HEK293T (cell line): Measurements from ENCODE around the gene ASPHD1.
A peak's percentile ranks its signal among the peaks of the same experiment; 100 is the strongest.

Experiments
- CTCF ChIA-PET: fragments of 350-600 bp; formaldehyde crosslinking; extraction: SDS; loops from one replicate; lab custom pipeline; 2021; ENCODE audit warnings: antibody characterized with exemption, inconsistent platforms; lab: Yijun Ruan, JAX
- POLR2A ChIA-PET: fragments of 350-600 bp; formaldehyde crosslinking; extraction: SDS; loops from one replicate; lab custom pipeline; 2020; ENCODE audit warnings: antibody characterized with exemption, inconsistent platforms; lab: Yijun Ruan, JAX
- DNase-seq: peaks from one replicate; pipeline ENCODE4 v3.0.0; 2012; ENCODE audit warnings: mixed read lengths; ENCODE audit errors: extremely low spot score
- ARNT ChIP-seq: fragments of 450-650 bp; IDR thresholded peaks from 2 replicates; pipeline ENCODE4 v1.6.1; 2017; ENCODE audit warnings: mild to moderate bottlenecking
- BHLHE40 ChIP-seq: fragments of 450-650 bp; IDR thresholded peaks from 2 replicates; pipeline ENCODE4 v1.6.1; 2016; ENCODE audit warnings: mild to moderate bottlenecking, moderate library complexity, borderline replicate concordance
- CTBP1 ChIP-seq: fragments of 450-650 bp; IDR thresholded peaks from 2 replicates; pipeline ENCODE4 v1.6.1; 2016; ENCODE audit warnings: borderline replicate concordance
- ELF4 ChIP-seq: fragments of 450-650 bp; IDR thresholded peaks from 2 replicates; pipeline ENCODE4 v1.6.1; 2017; ENCODE audit warnings: antibody characterized with exemption
- FOXA1 ChIP-seq: fragments of 450-650 bp; IDR thresholded peaks from 2 replicates; pipeline ENCODE4 v1.6.1; 2016; ENCODE audit warnings: mild to moderate bottlenecking
- FOXK2 ChIP-seq: fragments of 450-650 bp; IDR thresholded peaks from 2 replicates; pipeline ENCODE4 v1.6.1; 2016; ENCODE audit warnings: mild to moderate bottlenecking
- FOXM1 ChIP-seq: fragments of 450-650 bp; IDR thresholded peaks from 2 replicates; pipeline ENCODE4 v1.6.1; 2017; ENCODE audit warnings: mild to moderate bottlenecking, borderline replicate concordance
- HDGF ChIP-seq: fragments of 450-650 bp; IDR thresholded peaks from 2 replicates; pipeline ENCODE4 v1.6.1; 2017; ENCODE audit warnings: antibody characterized with exemption, borderline replicate concordance
- L3MBTL2 ChIP-seq: fragments of 450-650 bp; conservative IDR thresholded peaks from 2 replicates; pipeline ENCODE4 v1.6.1; 2016; ENCODE audit warnings: mild to moderate bottlenecking
- LEF1 ChIP-seq: fragments of 450-650 bp; IDR thresholded peaks from 2 replicates; pipeline ENCODE4 v1.6.1; 2017; ENCODE audit warnings: mild to moderate bottlenecking, borderline replicate concordance
- NFRKB ChIP-seq: fragments of 450-650 bp; IDR thresholded peaks from 2 replicates; pipeline ENCODE4 v1.6.1; 2016; ENCODE audit warnings: mild to moderate bottlenecking, moderate library complexity
- PKNOX1 ChIP-seq: fragments of 450-650 bp; IDR thresholded peaks from 2 replicates; pipeline ENCODE4 v1.6.1; 2016
- SP1 ChIP-seq: fragments of 450-650 bp; IDR thresholded peaks from 2 replicates; pipeline ENCODE4 v1.6.1; 2017
- SUZ12 ChIP-seq: fragments of 450-650 bp; IDR thresholded peaks from 2 replicates; pipeline ENCODE4 v1.6.1; 2016; ENCODE audit warnings: mild to moderate bottlenecking
- TARDBP ChIP-seq: fragments of 450-650 bp; IDR thresholded peaks from 2 replicates; pipeline ENCODE4 v1.6.1; 2016
- ZNF384 ChIP-seq: fragments of 450-650 bp; IDR thresholded peaks from 2 replicates; pipeline ENCODE4 v1.6.1; 2016

Gene ASPHD1

GRCh38 chr16:29900102-29900887 lies at the start of gene ASPHD1:
TSS of gene ASPHD1 (plus strand) at chr16:29900488. CDS start at chr16:29900972, 484 bp downstream.
- ChIA-PET CTCF (interaction anchor here (0.5 to 1.8 kb wide), 7 partner anchors 11 to 576 kb away, joined by 3 to 10 read pairs (median 4); no protein-coding TSS in a partner anchor), POLR2A (interaction anchor here (0.6 to 4.9 kb wide), 24 partner anchors 9 to 153 kb away, joined by 3 to 41 read pairs (median 4); partner anchors contain the start of genes CDIPT, HIRIP3, KCTD13 and MAZ)
- TF ChIP-seq L3MBTL2, result peak; percentile 38; the same call in 1 of the 2 replicates
- no peak for TF ChIP-seq SUZ12
- DNase-seq, result peak; percentile 92

GRCh38 chr16:29850998-29851397 lies 49.3 kb upstream of the ASPHD1 start:
- ChIA-PET CTCF (interaction anchor here (0.9 kb wide), 1 partner anchor 31 kb away, joined by 4 read pairs; the partner anchor contains the start of gene MVP), POLR2A (interaction anchor here (1.2 kb wide), 2 partner anchors 44 to 168 kb away, joined by 3 to 5 read pairs; partner anchors contain the start of gene MAZ)
- DNase-seq, result no peak
- TF ChIP-seq PKNOX1, result no peak
- no peak for TF ChIP-seq ARNT
- TF ChIP-seq LEF1, result no peak

GRCh38 chr16:29852654-29853053 lies 47.6 kb upstream of the ASPHD1 start:
- no peak for DNase-seq
- ChIA-PET POLR2A (interaction anchor here (0.5 to 1.1 kb wide), 3 partner anchors 34 to 46 kb away, joined by 3 read pairs; no protein-coding TSS in a partner anchor), CTCF (no interaction called here)
- TF ChIP-seq ZNF384 (no peak), FOXK2 (no peak), BHLHE40 (no peak), SUZ12 (no peak), ELF4 (no peak), TARDBP (no peak), ARNT (no peak), SP1 (no peak), CTBP1 (no peak), L3MBTL2 (no peak), NFRKB (no peak), HDGF (no peak), PKNOX1 (no peak), FOXA1 (no peak), LEF1 (no peak), FOXM1 (no peak)

- no peak for TF ChIP-seq ZNF384
- no peak for TF ChIP-seq CTBP1
- no peak for TF ChIP-seq ARNT
- no peak for TF ChIP-seq FOXK2
- no peak for TF ChIP-seq HDGF
- DNase-seq, result no peak
- POLR2A ChIA-PET, result interaction anchor here (1.2 to 1.9 kb wide), 2 partner anchors 9 to 39 kb away, joined by 4 read pairs; partner anchors contain the start of genes CDIPT and PAGR1
- CTCF ChIA-PET, result interaction anchor here (0.6 kb wide), 1 partner anchor 178 kb away, joined by 3 read pairs; no protein-coding TSS in a partner anchor
These were observed 45.7 kb upstream of the ASPHD1 start for GRCh38 chr16:29854520-29855100.

GRCh38 chr16:29857133-29857760 lies 43.0 kb upstream of the ASPHD1 start:
- ChIA-PET CTCF (interaction anchor here (2.3 kb wide), 1 partner anchor 9 kb away, joined by 10 read pairs; no protein-coding TSS in a partner anchor), POLR2A (interaction anchor here (2.1 kb wide), 1 partner anchor 40 kb away, joined by 6 read pairs; no protein-coding TSS in a partner anchor)
- no peak for DNase-seq
- TF ChIP-seq SP1 (no peak), FOXK2 (no peak), L3MBTL2 (no peak), TARDBP (no peak), PKNOX1 (no peak), BHLHE40 (no peak), ELF4 (no peak), FOXA1 (no peak), FOXM1 (no peak), NFRKB (no peak), CTBP1 (no peak), ZNF384 (no peak), LEF1 (no peak), SUZ12 (no peak), HDGF (no peak), ARNT (no peak)
